ENCODE data around the gene STARD3.

STARD3 gene

GRCh38 chr17:39660397-39661385 lies 23.7 kb downstream of the STARD3 start:
- DNase-seq (ENCODE audit: low read depth in 2 of 2) = no peak

- no peak for DNase-seq (ENCODE audit: low read depth in 2 of 2)
Observed at GRCh38 chr17:39661744-39662541, 25.0 kb downstream of the STARD3 start.

- DNase-seq (ENCODE audit: low read depth in 2 of 2) = no peak
Observed at GRCh38 chr17:39662551-39663339, 25.8 kb downstream of the STARD3 start.

- no peak for DNase-seq (ENCODE audit: low read depth in 2 of 2)
Observed at GRCh38 chr17:39663340-39663687, 26.4 kb downstream of the STARD3 start.

GRCh38 chr17:39663688-39664580 lies 27.0 kb downstream of the STARD3 start:
- no peak for DNase-seq (ENCODE audit: low read depth in 2 of 2)

- no peak for DNase-seq (ENCODE audit: low read depth in 2 of 2)
Observed at GRCh38 chr17:39664581-39665561, 27.9 kb downstream of the STARD3 start, which contains the start of gene TCAP. TCAP (plus strand) TSS chr17:39665349; CDS start chr17:39665360, 11 bp downstream.

GRCh38 chr17:39665642-39666224 lies 28.8 kb downstream of the STARD3 start:
- no peak for DNase-seq (ENCODE audit: low read depth in 2 of 2)

- no peak for DNase-seq (ENCODE audit: low read depth in 2 of 2)
Observed at GRCh38 chr17:39666231-39666600, 29.3 kb downstream of the STARD3 start.

GRCh38 chr17:39666601-39667261 lies 29.8 kb downstream of the STARD3 start:
- no peak for DNase-seq (ENCODE audit: low read depth in 2 of 2)

- no peak for DNase-seq (ENCODE audit: low read depth in 2 of 2)
Observed at GRCh38 chr17:39667262-39667944, 30.5 kb downstream of the STARD3 start.

GRCh38 chr17:39667945-39668924 lies 31.3 kb downstream of the STARD3 start, which contains the start of gene PNMT:
PNMT (plus strand) TSS chr17:39668453; CDS start chr17:39668476, 23 bp downstream.
- peak; percentile 24 to 73 for DNase-seq (ENCODE audit: low read depth in 2 of 2)

- no peak for DNase-seq (ENCODE audit: low read depth in 2 of 2)
Observed at GRCh38 chr17:39669897-39670735, 33.2 kb downstream of the STARD3 start.

- no peak for DNase-seq (ENCODE audit: low read depth in 2 of 2)
Observed at GRCh38 chr17:39670746-39671145, 33.8 kb downstream of the STARD3 start.

- DNase-seq (ENCODE audit: low read depth in 2 of 2) = no peak
Observed at GRCh38 chr17:39671651-39672521, 34.9 kb downstream of the STARD3 start.
